B cell (primary cell): ENCODE data around the gene CTNNB1. TPM values are rescaled to one million over a fixed set of nuclear protein-coding genes. Genes with fewer than 3 reads are reported as not detected.

Experiments
- ATAC-seq: fragments of 200-7000 bp; cut with Tn5 transposase; one replicate; pipeline ENCODE4 v1.10.0; 2021; ENCODE audit warnings: low read depth, mild to moderate bottlenecking, moderate number of reproducible peaks, moderate library complexity
- CTCF ChIA-PET: fragments of 350-600 bp; sonication (Branson Sonifier 250); formaldehyde crosslinking; loops from one replicate; lab custom pipeline; 2021; ENCODE audit warnings: antibody characterized with exemption, inconsistent platforms; lab: Charles Lee
- POLR2A ChIA-PET: fragments of 350-600 bp; sonication (Branson Sonifier 250); formaldehyde crosslinking; loops from one replicate; lab custom pipeline; 2021; ENCODE audit warnings: antibody characterized with exemption; lab: Charles Lee
- DNase-seq: peaks from one replicate; pipeline ENCODE4 v3.0.0; 2013
- H2AFZ ChIP-seq: 2 replicates; pipeline ENCODE4 v1.6.1; 2012; ENCODE audit warnings: mild to moderate bottlenecking, low read depth, low read length; ENCODE audit not compliant: insufficient read depth, poor library complexity, severe bottlenecking
- H3K27ac ChIP-seq, 2 donors: 1 replicate in 1 of 2; 2 replicates in 1 of 2; pipeline ENCODE4 v1.5.1; 2012 to 2013; ENCODE audit warnings: low read length in 2 of 2, mild to moderate bottlenecking in 2 of 2, moderate library complexity in 1 of 2
- H3K27me3 ChIP-seq, 4 experiments: fragments of 200-600 bp in 1 of 4; sonication (generic) in 1 of 4; replicated peaks in 1 of 4; 1 replicate in 2 of 4; 2 replicates in 2 of 4; pipeline versions ENCODE4 v1.6.1 to v1.7.0; 2013 to 2016; ENCODE audit warnings: low read length in 3 of 4, mild to moderate bottlenecking in 2 of 4, mixed read lengths in 1 of 4, moderate library complexity in 1 of 4; ENCODE audit not compliant: insufficient read depth in 4 of 4, control insufficient read depth in 3 of 4; ENCODE audit errors: control extremely low read depth in 1 of 4
- H3K36me3 ChIP-seq, 2 experiments: replicated peaks in 1 of 2; 1 replicate in 1 of 2; 2 replicates in 1 of 2; pipeline versions ENCODE4 v1.6.1 to v1.7.1; 2013; ENCODE audit warnings: low read length in 1 of 2; ENCODE audit not compliant: insufficient read depth in 2 of 2, control insufficient read depth in 1 of 2; ENCODE audit errors: control extremely low read depth in 1 of 2, extremely low read depth in 1 of 2
- H3K4me1 ChIP-seq, 2 donors: fragments of 200-600 bp in 1 of 2; sonication (generic) in 1 of 2; 1 replicate in 1 of 2; 2 replicates in 1 of 2; pipeline versions ENCODE4 v1.5.1 to v1.6.1; 2013 to 2017; ENCODE audit warnings: low read length in 2 of 2; ENCODE audit not compliant: control insufficient read depth in 2 of 2, insufficient read depth in 2 of 2
- H3K4me2 ChIP-seq: replicated peaks from 2 replicates; pipeline ENCODE3; 2012; ENCODE audit warnings: mild to moderate bottlenecking, low read depth, low read length; ENCODE audit not compliant: poor library complexity, severe bottlenecking
- H3K4me3 ChIP-seq, 5 experiments: fragments of 200-600 bp in 1 of 5; sonication (generic) in 1 of 5; 1 replicate in 3 of 5; 2 replicates in 2 of 5; pipeline versions ENCODE4 v1.5.1 to v1.7.0; 2011 to 2016; ENCODE audit warnings: low read length in 4 of 5, mild to moderate bottlenecking in 4 of 5, low read depth in 2 of 5, control low read depth in 1 of 5, moderate library complexity in 1 of 5; ENCODE audit not compliant: insufficient read depth in 1 of 5; ENCODE audit errors: control extremely low read depth in 1 of 5, extremely low read depth in 1 of 5
- H3K79me2 ChIP-seq: fragments of 200-600 bp; sonication (generic); one replicate; pipeline ENCODE4 v1.6.0; 2016; ENCODE audit warnings: low read length; ENCODE audit not compliant: control insufficient read depth, insufficient read depth
- H3K9ac ChIP-seq: fragments of 200-600 bp; sonication (generic); 2 replicates; pipeline ENCODE4 v1.6.1; 2017; ENCODE audit warnings: mild to moderate bottlenecking, low read length, moderate library complexity
- H3K9me3 ChIP-seq, 3 donors: one replicate each; pipeline versions ENCODE4 v1.6.1 to v1.7.1; 2013; ENCODE audit warnings: low read length in 2 of 3; ENCODE audit not compliant: control insufficient read depth in 2 of 3, insufficient read depth in 1 of 3; ENCODE audit errors: control extremely low read depth in 1 of 3
- H4K20me1 ChIP-seq: 2 replicates; pipeline ENCODE4 v1.6.0; 2012; ENCODE audit warnings: mild to moderate bottlenecking, low read length; ENCODE audit not compliant: insufficient read depth, control insufficient read depth, poor library complexity, severe bottlenecking
- H3K27ac Mint-ChIP-seq: one replicate; pipeline ENCODE4 v1.8.0; 2021; ENCODE audit warnings: mixed read lengths
- H3K27me3 Mint-ChIP-seq: one replicate; pipeline ENCODE4 v1.8.0; 2021; ENCODE audit warnings: mixed read lengths
- H3K4me1 Mint-ChIP-seq: one replicate; pipeline ENCODE4 v1.8.0; 2021; ENCODE audit warnings: mixed read lengths
- H3K4me3 Mint-ChIP-seq: one replicate; pipeline ENCODE4 v1.8.0; 2021; ENCODE audit warnings: mixed read lengths
- H3K9me3 Mint-ChIP-seq: one replicate; pipeline ENCODE4 v1.8.0; 2022; ENCODE audit warnings: mixed read lengths; ENCODE audit not compliant: insufficient read depth
- EZH2 ChIP-seq: IDR thresholded peaks from 2 replicates; pipeline ENCODE4 v1.6.1; 2012; ENCODE audit warnings: borderline replicate concordance, low read depth, mild to moderate bottlenecking, moderate library complexity, low read length; ENCODE audit not compliant: insufficient read depth, poor library complexity, severe bottlenecking
- WGBS: methylation state at CpG from one replicate; pipeline ENCODE4 v1.1.5; 2013; ENCODE audit warnings: missing lambda C conversion rate; ENCODE audit not compliant: insufficient coverage; 5-methylcytosine and 5-hydroxymethylcytosine counted together
- intact Hi-C: fragments of 100-400 bp; cut with micrococcal nuclease; formaldehyde crosslinking; loops from one replicate; pipeline ENCODE4 v1.10.0; 2022
- polyA plus RNA-seq: library from polyadenylated mRNA; depleted of rRNA; stranded (reverse); fragments of >200 nt; gene quantifications from 2 replicates; pipeline ENCODE4 v1.2.3, GENCODE V29; 2012
- total RNA-seq, 2 donors: library from RNA; stranded (reverse); fragments of 120-200 nt in 1 of 2; gene quantifications; 1 replicate in 1 of 2; 2 replicates in 1 of 2; pipeline versions ENCODE4 v1.2.3 to v1.2.4, GENCODE V29; 2013 to 2022
- TF ChIP-seq, protein P1 (sequence below): fragments of 200-600 bp; IDR thresholded peaks from one replicate; pipeline ENCODE4 v1.8.0; 2022; ENCODE audit warnings: antibody characterized with exemption, mild to moderate bottlenecking

The CTNNB1 gene
- total and polyA plus RNA-seq, 2 donors (not counting 1 experiment from before 2014, with no cell fraction given), result 103 to 178 TPM

DNA sequence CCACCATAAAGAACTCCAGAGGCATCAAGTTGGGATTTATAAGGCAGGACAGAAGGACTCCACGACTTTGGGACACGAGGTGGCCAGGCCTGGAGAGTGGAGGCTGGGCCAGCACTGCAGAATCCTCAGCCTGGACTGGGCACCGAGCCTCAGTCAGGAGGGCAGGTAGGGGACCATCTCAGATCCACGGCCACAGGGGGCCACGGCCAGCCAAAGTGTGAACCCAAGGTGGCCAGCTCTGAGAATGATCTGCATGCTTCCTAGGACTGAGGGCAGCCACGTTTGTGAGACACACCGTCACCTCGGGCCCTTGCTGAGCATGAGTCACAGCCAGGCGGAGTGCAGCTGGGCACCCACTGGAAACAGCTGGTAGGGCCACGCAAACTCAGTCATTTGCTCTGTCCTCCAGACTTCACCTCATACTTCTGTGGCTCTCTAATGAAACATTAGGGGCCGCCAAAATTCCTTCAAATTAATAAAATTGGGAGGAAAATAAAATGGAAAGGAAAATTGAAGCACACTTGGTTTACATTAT is 65.8 kb downstream of the CTNNB1 start:
- POLR2A ChIA-PET, result no interaction called here
- H3K9ac ChIP-seq, result no peak overlapping the region

DNA sequence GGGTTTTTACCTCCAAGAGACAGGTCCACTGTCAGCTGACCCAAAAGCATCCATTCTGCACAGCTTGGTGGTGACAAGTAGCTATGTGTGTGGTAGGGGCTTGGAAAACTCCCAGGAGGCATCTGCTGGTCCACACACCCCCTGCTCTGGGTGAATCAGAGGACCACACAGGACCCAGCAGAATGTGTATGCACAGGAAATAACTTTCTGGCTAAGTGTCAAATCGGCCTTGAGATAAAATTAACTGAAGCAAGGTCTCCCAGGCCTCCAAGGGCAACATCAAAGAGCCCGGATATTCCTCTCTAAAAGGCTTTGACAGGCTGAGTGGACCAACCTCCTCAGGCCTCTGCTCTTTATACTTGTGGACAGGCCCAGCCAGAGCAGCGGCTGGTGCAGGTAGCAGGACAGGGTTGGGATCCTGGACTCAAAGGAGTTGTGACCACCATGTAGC is 66.5 kb downstream of the CTNNB1 start:
- intact Hi-C loops, result no loop called here

More for the DNA sequence above, 65.8 kb downstream of the CTNNB1 start:
- 83% methylated on average over 9 of the region's 11 CpGs for WGBS
- Mint-ChIP-seq H3K9me3 (peaks cover 5% of the 10 kb centered on the region), H3K27me3 (no peaks in the 10 kb centered on the region), H3K27ac (no peak overlapping the region), H3K4me3 (no peak overlapping the region), H3K4me1 (no peaks in the 10 kb centered on the region)
- no peak for DNase-seq
- H2AFZ ChIP-seq, result no peak overlapping the region
- no peaks in the 10 kb centered on the region for H3K36me3 ChIP-seq
- no peak overlapping the region for H3K4me2 ChIP-seq
- H3K4me3 ChIP-seq, result no peak overlapping the region
- CTCF ChIA-PET, result no interaction called here
- no peak overlapping the region for H3K27ac ChIP-seq
- no peaks in the 10 kb centered on the region for H3K79me2 ChIP-seq
- intact Hi-C loops, result no loop called here
- no peaks in the 10 kb centered on the region for H3K27me3 ChIP-seq
- no peak for TF ChIP-seq EZH2
- TF ChIP-seq, protein P1, sequence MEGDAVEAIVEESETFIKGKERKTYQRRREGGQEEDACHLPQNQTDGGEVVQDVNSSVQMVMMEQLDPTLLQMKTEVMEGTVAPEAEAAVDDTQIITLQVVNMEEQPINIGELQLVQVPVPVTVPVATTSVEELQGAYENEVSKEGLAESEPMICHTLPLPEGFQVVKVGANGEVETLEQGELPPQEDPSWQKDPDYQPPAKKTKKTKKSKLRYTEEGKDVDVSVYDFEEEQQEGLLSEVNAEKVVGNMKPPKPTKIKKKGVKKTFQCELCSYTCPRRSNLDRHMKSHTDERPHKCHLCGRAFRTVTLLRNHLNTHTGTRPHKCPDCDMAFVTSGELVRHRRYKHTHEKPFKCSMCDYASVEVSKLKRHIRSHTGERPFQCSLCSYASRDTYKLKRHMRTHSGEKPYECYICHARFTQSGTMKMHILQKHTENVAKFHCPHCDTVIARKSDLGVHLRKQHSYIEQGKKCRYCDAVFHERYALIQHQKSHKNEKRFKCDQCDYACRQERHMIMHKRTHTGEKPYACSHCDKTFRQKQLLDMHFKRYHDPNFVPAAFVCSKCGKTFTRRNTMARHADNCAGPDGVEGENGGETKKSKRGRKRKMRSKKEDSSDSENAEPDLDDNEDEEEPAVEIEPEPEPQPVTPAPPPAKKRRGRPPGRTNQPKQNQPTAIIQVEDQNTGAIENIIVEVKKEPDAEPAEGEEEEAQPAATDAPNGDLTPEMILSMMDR, result no peak
- H4K20me1 ChIP-seq, result no peaks in the 10 kb centered on the region
- H3K4me1 ChIP-seq, result no peaks in the 10 kb centered on the region
- peaks cover 0 to 2% (median 0%) of the 10 kb centered on the region in 3 donors for H3K9me3 ChIP-seq
- ATAC-seq, result no peak

More for the DNA sequence above, 66.5 kb downstream of the CTNNB1 start:
- WGBS, result 75% methylated on average over 3 of the region's 3 CpGs
- H3K9ac ChIP-seq, result no peak overlapping the region
- ChIA-PET POLR2A (no interaction called here), CTCF (no interaction called here)
- H3K27ac ChIP-seq, result no peak overlapping the region
- Mint-ChIP-seq H3K27me3 (no peaks in the 10 kb centered on the region), H3K4me3 (no peak overlapping the region), H3K4me1 (no peaks in the 10 kb centered on the region), H3K27ac (no peak overlapping the region), H3K9me3 (peaks cover 5% of the 10 kb centered on the region)
- H3K9me3 ChIP-seq, result peaks cover 0 to 2% (median 0%) of the 10 kb centered on the region in 3 donors
- no peak overlapping the region for H3K4me3 ChIP-seq
- H3K4me2 ChIP-seq, result no peak overlapping the region
- DNase-seq (no peak), ATAC-seq (no peak)
- H3K36me3 ChIP-seq, result no peaks in the 10 kb centered on the region
- no peaks in the 10 kb centered on the region for H3K4me1 ChIP-seq
- no peak overlapping the region for H2AFZ ChIP-seq
- no peaks in the 10 kb centered on the region for H3K27me3 ChIP-seq
- no peaks in the 10 kb centered on the region for H3K79me2 ChIP-seq
- no peak for TF ChIP-seq EZH2
- TF ChIP-seq, protein P1, result no peak
- no peaks in the 10 kb centered on the region for H4K20me1 ChIP-seq
